ENCODE data around the gene JADE2. TPM values are rescaled to one million over a fixed set of nuclear protein-coding genes. Genes with fewer than 3 reads are reported as not detected.

The JADE2 gene
- total RNA-seq, 1 donor, result 38.8 TPM

GRCh38 chr5:134577022-134577795, 51.7 kb downstream of the JADE2 start:
- no peak overlapping the region for H3K4me3 ChIP-seq (ENCODE audit: low read depth, low read length)
- DNase-seq (ENCODE audit: low read depth), result peak; percentile 68
- no peak for TF ChIP-seq CTCF (IDR thresholded peaks at IDR 0.05; ENCODE audit: insufficient read depth, low read length)

GRCh38 chr5:134577796-134578577, 52.5 kb downstream of the JADE2 start:
- peak; percentile 90 for TF ChIP-seq CTCF (IDR thresholded peaks at IDR 0.05; ENCODE audit: insufficient read depth, low read length)

GRCh38 chr5:134578578-134579283, 53.3 kb downstream of the JADE2 start:
- TF ChIP-seq CTCF (IDR thresholded peaks at IDR 0.05; ENCODE audit: insufficient read depth, low read length), result no peak
- DNase-seq (ENCODE audit: low read depth), result no peak

More at GRCh38 chr5:134577796-134578577, 52.5 kb downstream of the JADE2 start:
- H3K4me3 ChIP-seq (ENCODE audit: low read depth, low read length), result no peak overlapping the region
- peak; percentile 83 for DNase-seq (ENCODE audit: low read depth)

GRCh38 chr5:134579284-134579771, 53.9 kb downstream of the JADE2 start:
- no peak for DNase-seq (ENCODE audit: low read depth)
- TF ChIP-seq CTCF (IDR thresholded peaks at IDR 0.05; ENCODE audit: insufficient read depth, low read length), result no peak

More at GRCh38 chr5:134578578-134579283, 53.3 kb downstream of the JADE2 start:
- no peak overlapping the region for H3K4me3 ChIP-seq (ENCODE audit: low read depth, low read length)

GRCh38 chr5:134580001-134580460, 54.6 kb downstream of the JADE2 start:
- TF ChIP-seq CTCF (IDR thresholded peaks at IDR 0.05; ENCODE audit: insufficient read depth, low read length), result no peak
- no peak for DNase-seq (ENCODE audit: low read depth)
- H3K4me3 ChIP-seq (ENCODE audit: low read depth, low read length), result no peak overlapping the region

More at GRCh38 chr5:134579284-134579771, 53.9 kb downstream of the JADE2 start:
- H3K4me3 ChIP-seq (ENCODE audit: low read depth, low read length), result no peak overlapping the region

GRCh38 chr5:134581241-134581981, 55.9 kb downstream of the JADE2 start:
- no peak for TF ChIP-seq CTCF (IDR thresholded peaks at IDR 0.05; ENCODE audit: insufficient read depth, low read length)
- peak; percentile 15 for DNase-seq (ENCODE audit: low read depth)
- H3K4me3 ChIP-seq (ENCODE audit: low read depth, low read length), result no peak overlapping the region
